NCI-H345 treated with DMSO at 0.1 percent for 48 hours (cell line): ENCODE measurements around the gene USP9X.
"Not testable (repeated sequence)": the region's sequence is repeated elsewhere in the genome, so short reads cannot be mapped to it uniquely, and the experiment has no call there.

Experiments used
- DNase-seq: peaks from one replicate; lab custom pipeline; 2025; ENCODE audit not compliant: unreplicated experiment; lab: John Stamatoyannopoulos, UW

Gene USP9X

GRCh38 chrX:41273638-41274037 lies 188.4 kb downstream of the USP9X start:
- DNase-seq, result no peak

- peak; percentile 29 for DNase-seq
Measured at GRCh38 chrX:41275661-41276609, 190.7 kb downstream of the USP9X start.

GRCh38 chrX:41276661-41277506 lies 191.6 kb downstream of the USP9X start:
- DNase-seq, result no peak

GRCh38 chrX:41282307-41282706 lies 197.1 kb downstream of the USP9X start:
- not testable (repeated sequence) for DNase-seq

- not testable (repeated sequence) for DNase-seq
Measured at GRCh38 chrX:41285928-41286327, 200.7 kb downstream of the USP9X start.
